ENCODE measurements around the gene SPPL3.
"Not testable (repeated sequence)": the region's sequence is repeated elsewhere in the genome, so short reads cannot be mapped to it uniquely, and the experiment has no call there.

SPPL3 gene

DNA sequence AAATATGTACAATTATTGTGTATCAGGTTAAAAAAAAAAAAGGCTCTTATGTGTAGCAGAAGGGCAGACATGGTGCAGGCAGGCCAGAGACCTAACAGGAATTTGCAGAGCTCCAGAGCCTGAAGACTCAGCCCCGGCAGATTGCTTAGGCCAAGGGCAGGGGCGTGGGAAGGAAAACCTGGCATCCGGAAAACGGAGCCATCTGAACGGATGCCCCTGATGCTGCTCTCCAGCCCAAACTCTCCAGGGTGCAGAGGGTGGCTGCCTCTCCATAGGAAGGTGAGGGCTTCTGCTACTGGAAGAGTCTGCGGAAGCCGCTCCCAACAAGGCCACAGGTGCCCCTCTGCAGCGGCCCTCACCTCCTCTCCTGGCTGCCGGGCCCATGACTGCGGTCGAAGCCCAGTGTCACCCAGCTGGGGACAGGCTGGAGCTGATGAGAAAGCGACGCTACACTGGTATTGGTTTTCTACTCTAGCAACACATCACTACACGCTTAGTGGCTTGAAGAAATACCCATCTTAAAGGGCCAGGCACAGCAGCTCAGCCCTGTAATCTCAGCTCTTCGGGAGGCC, 159.2 kb downstream of the SPPL3 start:
- in situ Hi-C loops (cut with HindIII; ENCODE audit: low pct_ligation_motif_present, low pct_unique_long_range_greater_than_20kb, low sequenced_read_pairs), result no loop called here
- no peak for DNase-seq

- DNase-seq, result no peak
- in situ Hi-C loops (cut with HindIII; ENCODE audit: low pct_ligation_motif_present, low pct_unique_long_range_greater_than_20kb, low sequenced_read_pairs), result no loop called here
Observed at GRCh38 chr12:120741476-120742421, 162.4 kb downstream of the SPPL3 start.

GRCh38 chr12:120740871-120741270, 163.3 kb downstream of the SPPL3 start:
- in situ Hi-C loops (cut with HindIII; ENCODE audit: low pct_ligation_motif_present, low pct_unique_long_range_greater_than_20kb, low sequenced_read_pairs), result no loop called here

DNA sequence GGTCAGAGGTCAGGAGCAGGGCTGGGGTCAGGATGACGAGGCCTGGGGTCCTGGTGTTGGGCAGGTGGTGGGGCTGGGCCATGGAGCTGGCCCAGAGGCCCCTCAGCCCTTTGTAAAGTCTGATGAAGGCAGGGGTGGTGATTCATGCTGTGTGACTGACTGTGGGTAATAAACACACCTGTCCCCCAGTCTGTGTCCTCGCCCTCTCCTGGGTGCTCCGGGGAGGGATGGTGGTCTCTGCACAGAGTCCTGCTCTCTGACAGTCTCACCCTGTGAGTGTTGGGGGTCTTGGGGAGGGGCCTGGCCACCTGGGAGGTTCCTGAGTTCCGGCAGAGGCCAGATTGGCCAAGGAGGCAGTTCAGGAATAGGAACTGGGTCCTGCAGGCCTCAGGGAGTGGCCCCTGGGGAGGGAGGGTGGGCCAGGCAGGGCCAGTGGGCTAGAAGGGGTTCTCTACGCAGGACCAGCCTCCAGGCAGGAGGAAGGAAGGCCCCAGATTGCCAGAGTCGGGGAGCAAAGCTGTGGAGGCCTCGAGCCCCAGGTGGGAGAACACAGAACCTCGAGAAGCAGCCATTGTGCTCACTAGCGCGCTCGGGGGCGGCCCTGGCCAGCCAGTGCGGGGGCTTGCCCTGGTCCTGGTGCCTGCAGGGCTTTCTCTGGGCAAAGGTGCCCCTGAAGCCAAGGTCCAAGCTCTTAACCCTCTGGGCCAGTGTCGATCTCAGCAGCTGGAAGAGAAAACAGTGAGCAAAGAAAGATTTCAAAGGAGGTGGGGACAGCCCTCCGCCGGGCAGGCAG, 164.1 kb downstream of the SPPL3 start:
- in situ Hi-C loops (cut with HindIII; ENCODE audit: low pct_ligation_motif_present, low pct_unique_long_range_greater_than_20kb, low sequenced_read_pairs), result no loop called here
- DNase-seq, result no peak

More at GRCh38 chr12:120740871-120741270, 163.3 kb downstream of the SPPL3 start:
- DNase-seq, result no peak

DNA sequence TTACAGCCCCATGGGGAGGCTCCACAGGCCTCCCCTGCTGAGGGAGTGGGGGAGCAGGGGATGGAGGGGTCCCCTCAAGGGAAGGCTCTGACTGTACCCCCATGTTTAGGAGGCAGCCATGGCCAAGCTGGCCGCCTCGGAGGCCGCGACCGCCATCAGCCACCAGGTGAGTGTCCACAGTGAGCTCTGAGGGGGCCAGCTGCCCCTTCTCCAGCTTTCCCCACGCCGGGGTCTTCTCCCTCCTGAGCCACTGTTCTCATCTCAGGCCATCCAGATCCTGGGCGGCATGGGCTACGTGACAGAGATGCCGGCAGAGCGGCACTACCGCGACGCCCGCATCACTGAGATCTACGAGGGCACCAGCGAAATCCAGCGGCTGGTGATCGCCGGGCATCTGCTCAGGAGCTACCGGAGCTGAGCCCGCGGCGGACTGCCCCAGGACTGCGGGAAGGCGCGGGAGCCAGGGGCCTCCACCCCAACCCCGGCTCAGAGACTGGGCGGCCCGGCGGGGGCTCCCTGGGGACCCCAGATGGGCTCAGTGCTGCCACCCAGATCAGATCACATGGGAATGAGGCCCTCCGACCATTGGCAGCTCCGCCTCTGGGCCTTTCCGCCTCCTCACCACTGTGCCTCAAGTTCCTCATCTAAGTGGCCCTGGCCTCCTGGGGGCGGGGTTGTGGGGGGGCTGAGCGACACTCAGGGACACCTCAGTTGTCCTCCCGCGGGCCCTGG, 165.0 kb downstream of the SPPL3 start:
- in situ Hi-C loops (cut with HindIII; ENCODE audit: low pct_ligation_motif_present, low pct_unique_long_range_greater_than_20kb, low sequenced_read_pairs), result no loop called here
- no peak for DNase-seq

DNA sequence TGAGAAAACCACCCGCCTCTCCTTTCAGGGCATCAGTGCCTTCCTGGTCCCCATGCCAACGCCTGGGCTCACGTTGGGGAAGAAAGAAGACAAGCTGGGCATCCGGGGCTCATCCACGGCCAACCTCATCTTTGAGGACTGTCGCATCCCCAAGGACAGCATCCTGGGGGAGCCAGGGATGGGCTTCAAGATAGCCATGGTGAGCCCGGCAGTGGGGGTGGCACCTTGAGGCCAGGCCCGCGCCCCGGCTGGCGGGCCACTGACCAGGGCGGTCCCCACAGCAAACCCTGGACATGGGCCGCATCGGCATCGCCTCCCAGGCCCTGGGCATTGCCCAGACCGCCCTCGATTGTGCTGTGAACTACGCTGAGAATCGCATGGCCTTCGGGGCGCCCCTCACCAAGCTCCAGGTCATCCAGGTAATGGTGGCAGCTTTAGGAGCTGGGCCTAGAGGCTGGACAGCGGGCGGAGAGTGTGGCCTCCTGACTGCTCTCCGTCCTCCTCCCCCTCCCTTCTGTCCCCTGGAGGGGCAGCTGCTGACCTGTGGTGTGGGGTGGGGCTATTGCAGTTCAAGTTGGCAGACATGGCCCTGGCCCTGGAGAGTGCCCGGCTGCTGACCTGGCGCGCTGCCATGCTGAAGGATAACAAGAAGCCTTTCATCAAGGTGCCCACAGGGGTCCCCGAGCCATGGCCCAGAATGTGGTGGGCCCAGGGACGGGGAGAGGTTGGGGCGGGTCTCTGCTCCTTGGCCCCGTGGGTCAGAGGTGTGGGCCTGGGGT, 165.7 kb downstream of the SPPL3 start:
- in situ Hi-C loops (cut with HindIII; ENCODE audit: low pct_ligation_motif_present, low pct_unique_long_range_greater_than_20kb, low sequenced_read_pairs), result no loop called here
- no peak for DNase-seq

DNA sequence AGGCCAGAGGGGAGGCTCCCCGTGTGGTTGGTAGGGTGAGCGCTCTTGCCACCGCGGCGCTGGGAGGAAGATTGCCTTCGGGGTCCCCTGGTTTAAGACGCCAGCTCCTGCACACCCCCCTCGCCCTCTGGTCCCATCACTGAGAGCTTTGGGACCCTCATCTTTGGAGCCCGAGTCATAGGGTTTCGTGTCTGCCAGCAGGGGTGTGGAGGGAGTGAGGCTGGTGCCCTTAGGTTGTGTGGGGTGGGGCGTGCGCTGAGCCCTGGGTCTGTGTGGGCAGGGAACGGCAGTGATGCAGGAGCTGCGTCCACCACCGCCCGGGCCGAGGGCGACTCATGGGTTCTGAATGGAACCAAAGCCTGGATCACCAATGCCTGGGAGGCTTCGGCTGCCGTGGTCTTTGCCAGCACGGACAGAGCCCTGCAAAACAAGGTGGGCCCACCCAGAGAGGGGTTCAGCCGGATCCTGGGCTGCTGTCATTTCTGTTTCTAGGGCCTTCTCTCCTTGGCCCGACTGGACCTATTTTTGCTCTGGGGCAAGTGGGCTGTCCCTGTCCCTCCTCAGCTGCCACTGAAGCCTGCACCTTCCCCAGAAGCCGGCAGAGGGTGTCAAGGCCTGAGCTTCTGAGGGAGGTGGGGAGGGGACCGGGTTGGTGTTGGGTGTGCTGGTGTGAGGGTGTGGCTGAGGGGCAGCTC, 166.5 kb downstream of the SPPL3 start:
- no peak for DNase-seq
- in situ Hi-C loops (cut with HindIII; ENCODE audit: low pct_ligation_motif_present, low pct_unique_long_range_greater_than_20kb, low sequenced_read_pairs), result no loop called here

- in situ Hi-C loops (cut with HindIII; ENCODE audit: low pct_ligation_motif_present, low pct_unique_long_range_greater_than_20kb, low sequenced_read_pairs), result no loop called here
- DNase-seq, result no peak
Observed at GRCh38 chr12:120736404-120737331, 167.5 kb downstream of the SPPL3 start.

DNA sequence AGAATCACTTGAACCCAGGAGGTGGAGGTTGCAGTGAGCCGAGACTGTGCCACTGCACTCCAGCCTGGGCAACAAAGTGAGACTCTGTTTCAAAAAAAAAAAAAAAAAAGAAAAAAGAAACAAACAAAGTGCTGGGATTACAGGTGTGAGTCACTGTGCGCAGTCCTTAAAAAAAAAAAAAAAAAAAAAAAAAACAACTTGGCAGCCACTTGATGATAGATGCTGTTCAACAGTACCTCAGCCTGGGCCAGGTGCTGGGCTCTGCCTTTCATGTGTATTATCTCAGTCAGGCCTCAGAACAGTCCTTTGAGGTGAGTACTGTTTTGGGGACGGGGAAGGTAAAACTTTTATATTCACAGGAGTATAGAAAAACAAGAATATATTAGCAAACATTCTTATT, 169.0 kb downstream of the SPPL3 start:
- in situ Hi-C loops (cut with HindIII; ENCODE audit: low pct_ligation_motif_present, low pct_unique_long_range_greater_than_20kb, low sequenced_read_pairs), result no loop called here
- no peak for DNase-seq

- DNase-seq, result no peak
- in situ Hi-C loops (cut with HindIII; ENCODE audit: low pct_ligation_motif_present, low pct_unique_long_range_greater_than_20kb, low sequenced_read_pairs), result no loop called here
Observed at GRCh38 chr12:120734210-120734609, 169.9 kb downstream of the SPPL3 start.

DNA sequence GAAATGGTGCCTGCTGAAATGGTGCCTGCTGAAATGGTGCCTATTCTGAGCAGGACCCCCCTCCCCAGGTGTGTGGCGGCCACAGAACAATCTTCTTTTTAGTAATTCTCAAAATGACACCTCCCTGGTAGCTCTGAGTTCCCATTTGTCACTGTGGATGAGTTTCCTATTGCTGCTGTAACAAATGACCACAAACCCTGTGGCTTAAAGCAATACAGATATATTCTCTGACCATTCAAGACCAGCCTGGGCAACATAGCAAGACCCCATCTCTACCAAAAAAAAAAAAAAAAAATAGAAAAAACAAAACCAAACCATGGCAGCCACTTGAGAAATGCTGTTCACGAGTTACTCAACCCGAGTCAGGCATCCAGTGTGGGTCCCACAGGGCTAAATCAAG, 170.6 kb downstream of the SPPL3 start:
- in situ Hi-C loops (cut with HindIII; ENCODE audit: low pct_ligation_motif_present, low pct_unique_long_range_greater_than_20kb, low sequenced_read_pairs), result no loop called here
- DNase-seq, result no peak

- DNase-seq; in situ Hi-C loops (cut with HindIII; ENCODE audit: low pct_ligation_motif_present, low pct_unique_long_range_greater_than_20kb, low sequenced_read_pairs): not testable (repeated sequence)
Observed at GRCh38 chr12:120732198-120732597, 172.0 kb downstream of the SPPL3 start.

GRCh38 chr12:120726961-120727360, 177.2 kb downstream of the SPPL3 start:
- in situ Hi-C loops (cut with HindIII; ENCODE audit: low pct_ligation_motif_present, low pct_unique_long_range_greater_than_20kb, low sequenced_read_pairs), result no loop called here
- DNase-seq, result no peak

DNA sequence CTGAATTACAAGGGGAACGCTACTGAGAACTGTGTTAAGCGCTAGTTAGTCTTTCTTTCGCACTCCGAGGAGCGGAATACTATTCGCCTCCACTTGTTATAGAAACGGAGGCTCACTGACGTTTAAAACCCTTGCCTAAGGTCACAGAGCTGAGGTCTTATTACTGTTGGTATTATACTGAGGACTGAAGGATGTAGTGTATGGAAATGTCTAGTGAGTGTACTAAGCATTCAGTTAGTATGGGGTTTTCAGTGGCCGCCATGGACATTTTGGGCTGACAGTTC, 177.7 kb downstream of the SPPL3 start:
- DNase-seq, result no peak
- in situ Hi-C loops (cut with HindIII; ENCODE audit: low pct_ligation_motif_present, low pct_unique_long_range_greater_than_20kb, low sequenced_read_pairs), result no loop called here

GRCh38 chr12:120725659-120726509, 178.3 kb downstream of the SPPL3 start, which contains the start of gene ACADS:
Gene ACADS, plus strand, starts transcription at chr12:120725826. Its CDS starts 60 bp downstream, at chr12:120725886.
- DNase-seq, result peak; percentile 92
- in situ Hi-C loops (cut with HindIII; ENCODE audit: low pct_ligation_motif_present, low pct_unique_long_range_greater_than_20kb, low sequenced_read_pairs), result no loop called here
